PC-3 (cell line): ENCODE results near the gene SAP30BP. TPM values are rescaled to one million over a fixed set of nuclear protein-coding genes. Genes with fewer than 3 reads are reported as not detected.
A peak's percentile ranks its signal among the peaks of the same experiment; 100 is the strongest.

Source experiments
- ATAC-seq: fragments of 200-7000 bp; cut with Tn5 transposase; 2 replicates; pipeline ENCODE4 v1.9.1; 2020; ENCODE audit warnings: mild to moderate bottlenecking, moderate library complexity
- BruUV-seq: library from RNA; stranded (reverse); fragments of 400-500 nt; replicated peaks from 2 replicates; lab custom pipeline; 2021; lab: Mats Ljungman, UMichigan
- CTCF ChIA-PET: fragments of 300-600 bp; sonication (Branson Sonifier 250); formaldehyde crosslinking; loops from one replicate; lab custom pipeline; 2022; ENCODE audit warnings: antibody characterized with exemption; lab: Charles Lee
- POLR2A ChIA-PET: fragments of 300-600 bp; sonication (Branson Sonifier 250); formaldehyde crosslinking; loops from one replicate; lab custom pipeline; 2022; ENCODE audit warnings: antibody characterized with exemption; ENCODE audit not compliant: unreplicated experiment; lab: Charles Lee
- DNase-seq: peaks from one replicate; pipeline ENCODE4 v3.0.0-alpha.2; 2015
- H2AFZ ChIP-seq: fragments of 300-600 bp; sonication (generic); 2 replicates; pipeline ENCODE4 v1.6.0; 2016; ENCODE audit warnings: antibody characterized with exemption, low read length
- H3F3A ChIP-seq: fragments of 300-600 bp; sonication (generic); one replicate; pipeline ENCODE4 v1.6.0; 2017; ENCODE audit warnings: antibody characterized with exemption, low read length, control low read depth, mild to moderate bottlenecking; ENCODE audit not compliant: unreplicated experiment
- H3K27ac ChIP-seq: fragments of 300-600 bp; sonication (generic); 2 replicates; pipeline ENCODE4 v1.5.1; 2016; ENCODE audit warnings: mild to moderate bottlenecking, low read length
- H3K27me3 ChIP-seq: fragments of 300-600 bp; sonication (generic); 2 replicates; pipeline ENCODE4 v1.6.1; 2016; ENCODE audit warnings: low read length, mixed read lengths
- H3K36me3 ChIP-seq: fragments of 300-600 bp; sonication (generic); 2 replicates; pipeline ENCODE4 v1.6.1; 2016; ENCODE audit warnings: low read depth, mixed run types, low read length, mixed read lengths
- H3K4me1 ChIP-seq: fragments of 300-600 bp; sonication (generic); 2 replicates; pipeline ENCODE4 v1.5.1; 2016; ENCODE audit warnings: low read length; ENCODE audit not compliant: insufficient read depth
- H3K4me2 ChIP-seq: fragments of 300-600 bp; sonication (generic); 2 replicates; pipeline ENCODE4 v1.6.0; 2016; ENCODE audit warnings: low read length
- H3K4me3 ChIP-seq: fragments of 300-600 bp; sonication (generic); 2 replicates; pipeline ENCODE4 v1.5.1; 2016; ENCODE audit warnings: mild to moderate bottlenecking, low read length, mixed read lengths
- H3K79me2 ChIP-seq: fragments of 300-600 bp; sonication (generic); 2 replicates; pipeline ENCODE4 v1.6.1; 2017; ENCODE audit warnings: low read length, mixed read lengths
- H3K9ac ChIP-seq: fragments of 300-600 bp; sonication (generic); 2 replicates; pipeline ENCODE4 v1.6.0; 2016; ENCODE audit warnings: mild to moderate bottlenecking, low read length
- H3K9me2 ChIP-seq: fragments of 300-600 bp; sonication (generic); replicated peaks from 2 replicates; pipeline ENCODE4 v1.6.1; 2016; ENCODE audit warnings: mixed run types, low read length, mixed read lengths
- H3K9me3 ChIP-seq: fragments of 300-600 bp; sonication (generic); 2 replicates; pipeline ENCODE4 v1.6.1; 2016; ENCODE audit warnings: low read length, mixed read lengths
- H4K20me1 ChIP-seq: fragments of 300-600 bp; sonication (generic); 2 replicates; pipeline ENCODE4 v1.6.1; 2016; ENCODE audit warnings: low read length, mixed read lengths
- EZH2 ChIP-seq: fragments of 300-600 bp; sonication (generic); IDR thresholded peaks from one replicate; pipeline ENCODE4 v1.6.1; 2017; ENCODE audit warnings: antibody characterized with exemption, mild to moderate bottlenecking, low read length; ENCODE audit not compliant: unreplicated experiment
- EZH2phosphoT487 ChIP-seq: fragments of 300-600 bp; sonication (generic); IDR thresholded peaks from 2 replicates; pipeline ENCODE4 v1.6.1; 2018; ENCODE audit warnings: mild to moderate bottlenecking, antibody characterized with exemption, low read length, borderline replicate concordance
- intact Hi-C: fragments of 100-400 bp; cut with micrococcal nuclease; formaldehyde crosslinking; loops from 2 replicates; pipeline ENCODE4 v1.9.0; 2023
- total RNA-seq: library from RNA; depleted of rRNA; stranded (reverse); fragments of >200 nt; gene quantifications from 2 replicates; pipeline ENCODE4 v1.2.3, GENCODE V29; 2014
- TF ChIP-seq, protein P1 (sequence below): fragments of 300-600 bp; sonication (generic); conservative IDR thresholded peaks from 2 replicates; pipeline ENCODE4 v1.5.1; 2017; ENCODE audit warnings: antibody characterized with exemption, low read depth, mild to moderate bottlenecking, low read length

Gene SAP30BP
- total RNA-seq, 1 experiment from 2014 or later, result 97.8 TPM

DNA sequence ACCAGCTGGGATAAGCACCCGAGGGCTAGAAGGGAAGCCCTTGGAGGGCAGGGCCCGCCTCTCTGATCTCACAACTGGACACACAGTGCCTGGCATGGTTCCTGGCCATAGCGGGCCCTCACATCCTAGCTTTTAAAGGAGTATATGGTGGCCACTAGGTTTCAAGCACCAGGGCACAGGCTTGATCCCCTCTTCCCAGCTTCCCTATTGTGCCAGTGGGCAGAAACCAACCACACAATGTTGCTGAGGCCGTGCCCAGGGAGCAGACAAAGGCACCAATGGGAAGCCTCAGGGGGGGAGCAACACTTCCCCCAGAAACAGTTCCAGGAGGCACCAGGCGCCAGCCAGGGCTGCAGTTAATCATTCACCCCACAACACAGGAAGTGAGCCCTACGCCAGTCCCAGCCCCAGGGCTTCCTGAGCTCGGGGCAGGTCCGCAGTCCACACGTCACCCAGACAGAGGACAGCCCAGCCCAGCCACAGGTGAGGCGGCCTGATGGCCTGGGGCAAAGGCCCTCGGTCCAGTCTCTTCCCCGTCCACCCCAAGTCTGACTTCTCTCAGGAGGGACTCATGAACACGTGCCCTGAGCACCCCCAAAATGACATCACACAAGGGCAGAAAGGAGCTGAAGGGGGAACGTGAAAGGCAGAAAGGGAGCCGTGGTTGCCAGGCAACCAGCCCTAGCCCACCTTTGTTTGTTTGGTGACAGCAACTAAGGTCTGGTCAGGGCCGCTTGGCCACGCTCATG, 21.1 kb upstream of the SAP30BP start:
- Histone ChIP-seq H3K79me2 (no peaks in the 10 kb centered on the region), H3K4me2 (peak overlapping the region; percentile 72), H3K9ac (peak overlapping the region; percentile 86), H3K4me3 (peak overlapping the region; percentile 6; the same call in 1 of the 2 replicates), H4K20me1 (no peaks in the 10 kb centered on the region), H2AFZ (no peak overlapping the region; the same call in 1 of the 2 replicates), H3K9me2 (no peaks in the 10 kb centered on the region), H3K9me3 (no peaks in the 10 kb centered on the region), H3K36me3 (0 out of 2 replicates have a peak, but pooled peaks cover 9% of the 10 kb centered on the region), H3K27me3 (no peaks in the 10 kb centered on the region), H3K27ac (peak overlapping the region; percentile 94), H3F3A (no peaks in the 10 kb centered on the region), H3K4me1 (peaks cover 45% of the 10 kb centered on the region)
- BruUV-seq, result TSS peak; percentile 88
- intact Hi-C loops, result no loop called here
- ATAC-seq (peak; percentile 89), DNase-seq (peak; percentile 95)
- ChIA-PET CTCF (interaction anchor here (0.7 to 3.0 kb wide), 5 partner anchors 11 to 102 kb away, joined by 3 to 58 read pairs (median 4); partner anchors contain the start of genes ITGB4 and SMIM5), POLR2A (interaction anchor here (0.6 to 1.0 kb wide), 4 partner anchors 12 to 167 kb away, joined by 3 to 7 read pairs (median 5); partner anchors contain the start of gene SMIM5)
- no peak for TF ChIP-seq EZH2phosphoT487
- TF ChIP-seq, protein P1, sequence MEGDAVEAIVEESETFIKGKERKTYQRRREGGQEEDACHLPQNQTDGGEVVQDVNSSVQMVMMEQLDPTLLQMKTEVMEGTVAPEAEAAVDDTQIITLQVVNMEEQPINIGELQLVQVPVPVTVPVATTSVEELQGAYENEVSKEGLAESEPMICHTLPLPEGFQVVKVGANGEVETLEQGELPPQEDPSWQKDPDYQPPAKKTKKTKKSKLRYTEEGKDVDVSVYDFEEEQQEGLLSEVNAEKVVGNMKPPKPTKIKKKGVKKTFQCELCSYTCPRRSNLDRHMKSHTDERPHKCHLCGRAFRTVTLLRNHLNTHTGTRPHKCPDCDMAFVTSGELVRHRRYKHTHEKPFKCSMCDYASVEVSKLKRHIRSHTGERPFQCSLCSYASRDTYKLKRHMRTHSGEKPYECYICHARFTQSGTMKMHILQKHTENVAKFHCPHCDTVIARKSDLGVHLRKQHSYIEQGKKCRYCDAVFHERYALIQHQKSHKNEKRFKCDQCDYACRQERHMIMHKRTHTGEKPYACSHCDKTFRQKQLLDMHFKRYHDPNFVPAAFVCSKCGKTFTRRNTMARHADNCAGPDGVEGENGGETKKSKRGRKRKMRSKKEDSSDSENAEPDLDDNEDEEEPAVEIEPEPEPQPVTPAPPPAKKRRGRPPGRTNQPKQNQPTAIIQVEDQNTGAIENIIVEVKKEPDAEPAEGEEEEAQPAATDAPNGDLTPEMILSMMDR, result no peak
- no peak for TF ChIP-seq EZH2

DNA sequence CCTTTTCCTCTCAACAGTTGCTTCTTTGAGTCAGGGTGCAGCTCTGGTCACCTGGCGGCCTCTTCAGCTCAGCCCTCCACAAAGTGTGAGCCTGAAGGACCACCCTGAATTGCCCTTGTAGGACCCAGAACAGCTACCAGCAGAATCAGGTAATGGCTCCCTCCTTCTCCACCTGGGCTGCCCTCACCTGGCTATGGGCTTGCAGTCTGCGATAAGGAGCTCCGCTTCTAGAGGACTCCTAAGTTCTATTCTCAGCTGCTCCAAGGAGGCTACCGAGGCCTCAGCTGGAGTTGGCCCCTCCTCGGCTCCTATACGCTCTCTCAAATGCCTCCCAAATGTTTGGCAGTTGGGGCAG, 20.5 kb upstream of the SAP30BP start:
- H3K4me1 ChIP-seq, result peaks cover 45% of the 10 kb centered on the region
- ATAC-seq, result no peak
- intact Hi-C loops, result no loop called here
- no peaks in the 10 kb centered on the region for H3K9me2 ChIP-seq
- ChIA-PET POLR2A (interaction anchor here (0.6 to 1.0 kb wide), 2 partner anchors 14 to 166 kb away, joined by 4 to 6 read pairs; partner anchors contain the start of gene SMIM5), CTCF (interaction anchor here (0.7 to 3.0 kb wide), 3 partner anchors 11 to 101 kb away, joined by 3 to 58 read pairs (median 4); partner anchors contain the start of gene SMIM5)
- H2AFZ ChIP-seq, result no peak overlapping the region; the same call in 1 of the 2 replicates
- peak overlapping the region; percentile 72 for H3K4me2 ChIP-seq
- H3K9ac ChIP-seq, result peak overlapping the region; percentile 86
- BruUV-seq, result no TSS peak
- H3K79me2 ChIP-seq, result no peaks in the 10 kb centered on the region
- no peaks in the 10 kb centered on the region for H3K9me3 ChIP-seq
- TF ChIP-seq, protein P1, result no peak
- no peak for TF ChIP-seq EZH2
- no peak for TF ChIP-seq EZH2phosphoT487
- 0 out of 2 replicates have a peak, but pooled peaks cover 10% of the 10 kb centered on the region for H3K36me3 ChIP-seq
- H3K27ac ChIP-seq, result peak overlapping the region; percentile 94
- H3K27me3 ChIP-seq, result no peaks in the 10 kb centered on the region
- H4K20me1 ChIP-seq, result no peaks in the 10 kb centered on the region
- H3K4me3 ChIP-seq, result no peak overlapping the region
- no peaks in the 10 kb centered on the region for H3F3A ChIP-seq
- no peak for DNase-seq
